ENCODE data around the gene MYL4. TPM values are rescaled to one million over a fixed set of nuclear protein-coding genes. Genes with fewer than 3 reads are reported as not detected.

Gene MYL4
- polyA plus RNA-seq, 1 of the 3 experiments (the other 2 are of a cell fraction) = not detected

Small RNA genes within 50 kb of the gene (small RNA-seq; reads per million reads assigned to genes)
- gene RNU7-186P = 0 reads per million in 7 experiments

Other genes starting within 250 kb of the MYL4 start
- gene RPRML, start 230.1 kb upstream of the MYL4 start, polyA plus RNA-seq (2012; rRNA removed) = not detected in 2 replicates
- gene CDC27, start 20.1 kb upstream of the MYL4 start, polyA plus RNA-seq (2012; rRNA removed) = 44.3 and 48.7 TPM in 2 replicates
- gene ITGB3, start 44.5 kb downstream of the MYL4 start, polyA plus RNA-seq (2012; rRNA removed) = 4.4 and 4.6 TPM in 2 replicates
- 0.16 and 0.36 TPM in 2 replicates for gene EFCAB13, start 114.6 kb downstream of the MYL4 start, polyA plus RNA-seq (2012; rRNA removed)